ENCODE measurements around the gene CDK15.

CDK15 gene

GRCh38 chr2:201937343-201937742, 131.0 kb downstream of the CDK15 start:
- no peak for ATAC-seq
- no peak overlapping the region for H3K4me3 Mint-ChIP-seq

GRCh38 chr2:201938156-201938775, 131.9 kb downstream of the CDK15 start:
- no peak for DNase-seq (ENCODE audit: low spot score in 2 of 2)
- H3K4me3 Mint-ChIP-seq: no peak overlapping the region
- no peak for ATAC-seq
- H3K9me3 Mint-ChIP-seq: peaks cover 4% of the 10 kb centered on the region
- no peaks in the 10 kb centered on the region for H3K4me1 Mint-ChIP-seq
- no peak overlapping the region for H3K27ac Mint-ChIP-seq
- no peaks in the 10 kb centered on the region for H3K36me3 Mint-ChIP-seq

More at GRCh38 chr2:201937343-201937742, 131.0 kb downstream of the CDK15 start:
- Mint-ChIP-seq H3K9me3 (peaks cover 4% of the 10 kb centered on the region), H3K4me1 (no peaks in the 10 kb centered on the region), H3K27ac (no peak overlapping the region), H3K36me3 (no peaks in the 10 kb centered on the region)
- DNase-seq (ENCODE audit: low spot score in 2 of 2): no peak

GRCh38 chr2:201938781-201939180, 132.4 kb downstream of the CDK15 start:
- ATAC-seq (no peak), DNase-seq (ENCODE audit: low spot score in 2 of 2) (no peak)
- Mint-ChIP-seq H3K36me3 (no peaks in the 10 kb centered on the region), H3K27ac (no peak overlapping the region), H3K4me1 (no peaks in the 10 kb centered on the region), H3K9me3 (peaks cover 4% of the 10 kb centered on the region), H3K4me3 (no peak overlapping the region)

- H3K27ac Mint-ChIP-seq: no peak overlapping the region
- no peak for DNase-seq (ENCODE audit: low spot score in 2 of 2)
- no peak overlapping the region for H3K4me3 Mint-ChIP-seq
- H3K9me3 Mint-ChIP-seq: peaks cover 4% of the 10 kb centered on the region
- H3K36me3 Mint-ChIP-seq: no peaks in the 10 kb centered on the region
- ATAC-seq: no peak
- no peaks in the 10 kb centered on the region for H3K4me1 Mint-ChIP-seq
Measured at GRCh38 chr2:201939453-201939941, 133.2 kb downstream of the CDK15 start.

- Mint-ChIP-seq H3K4me1 (no peaks in the 10 kb centered on the region), H3K9me3 (no peaks in the 10 kb centered on the region), H3K27ac (no peak overlapping the region), H3K36me3 (no peaks in the 10 kb centered on the region), H3K4me3 (no peak overlapping the region)
- ATAC-seq: no peak
- no peak for DNase-seq (ENCODE audit: low spot score in 2 of 2)
Measured at GRCh38 chr2:201942531-201942930, 136.2 kb downstream of the CDK15 start.
